ENCODE data around the gene ARHGAP18.

The ARHGAP18 gene

GRCh38 chr6:129638055-129638684, 71.8 kb downstream of the ARHGAP18 start:
- no peak for DNase-seq

- no peak for DNase-seq
These were observed 72.5 kb downstream of the ARHGAP18 start for GRCh38 chr6:129637340-129638054.

GRCh38 chr6:129635396-129636130, 74.4 kb downstream of the ARHGAP18 start:
- no peak for DNase-seq

- DNase-seq = no peak
These were observed 75.4 kb downstream of the ARHGAP18 start for GRCh38 chr6:129634411-129635230.

- no peak for DNase-seq
These were observed 76.4 kb downstream of the ARHGAP18 start for GRCh38 chr6:129633529-129633928.

GRCh38 chr6:129632172-129632613, 77.8 kb downstream of the ARHGAP18 start:
- no peak for DNase-seq

- no peak for DNase-seq
These were observed 78.9 kb downstream of the ARHGAP18 start for GRCh38 chr6:129631070-129631469.

- DNase-seq = no peak
These were observed 79.4 kb downstream of the ARHGAP18 start for GRCh38 chr6:129630596-129630995.

GRCh38 chr6:129628101-129628815, 81.7 kb downstream of the ARHGAP18 start:
- DNase-seq = no peak

GRCh38 chr6:129624488-129624887, 85.5 kb downstream of the ARHGAP18 start:
- no peak for DNase-seq

GRCh38 chr6:129623008-129623732, 86.8 kb downstream of the ARHGAP18 start:
- no peak for DNase-seq

- DNase-seq = peak; percentile 40
These were observed 88.7 kb downstream of the ARHGAP18 start for GRCh38 chr6:129621252-129621651.

GRCh38 chr6:129620234-129620610, 89.8 kb downstream of the ARHGAP18 start:
- DNase-seq = no peak

GRCh38 chr6:129619579-129620233, 90.3 kb downstream of the ARHGAP18 start:
- DNase-seq = no peak

GRCh38 chr6:129617986-129618385, 92.0 kb downstream of the ARHGAP18 start:
- DNase-seq = no peak

GRCh38 chr6:129615496-129615895, 94.5 kb downstream of the ARHGAP18 start:
- DNase-seq = no peak

GRCh38 chr6:129615020-129615419, 95.0 kb downstream of the ARHGAP18 start:
- DNase-seq = no peak

GRCh38 chr6:129614464-129614863, 95.5 kb downstream of the ARHGAP18 start:
- DNase-seq = no peak

- DNase-seq = no peak
These were observed 97.5 kb downstream of the ARHGAP18 start for GRCh38 chr6:129612440-129612839.

GRCh38 chr6:129609635-129610034, 100.3 kb downstream of the ARHGAP18 start:
- no peak for DNase-seq
